IPS-15b (cell line): Measurements from ENCODE around the gene GIGYF1.
"Not testable (repeated sequence)": the region's sequence is repeated elsewhere in the genome, so short reads cannot be mapped to it uniquely, and the experiment has no call there.

Experiments used
- H3K27me3 ChIP-seq: one replicate; pipeline ENCODE4 v1.6.1; 2013; ENCODE audit warnings: low read length; ENCODE audit not compliant: control insufficient read depth, insufficient read depth
- H3K36me3 ChIP-seq: one replicate; pipeline ENCODE4 v1.6.1; 2013; ENCODE audit warnings: low read length; ENCODE audit not compliant: control insufficient read depth, insufficient read depth
- H3K4me1 ChIP-seq: one replicate; pipeline ENCODE4 v1.6.1; 2013; ENCODE audit warnings: mild to moderate bottlenecking, low read length; ENCODE audit not compliant: control insufficient read depth, insufficient read depth
- H3K4me3 ChIP-seq: one replicate; pipeline ENCODE4 v1.5.1; 2013; ENCODE audit warnings: low read depth, low read length
- H3K9ac ChIP-seq: one replicate; pipeline ENCODE4 v1.6.1; 2013; ENCODE audit warnings: low read depth, mild to moderate bottlenecking, low read length
- H3K9me3 ChIP-seq: one replicate; pipeline ENCODE4 v1.6.1; 2013; ENCODE audit warnings: mild to moderate bottlenecking, low read length; ENCODE audit not compliant: control insufficient read depth, insufficient read depth

GIGYF1 gene

DNA sequence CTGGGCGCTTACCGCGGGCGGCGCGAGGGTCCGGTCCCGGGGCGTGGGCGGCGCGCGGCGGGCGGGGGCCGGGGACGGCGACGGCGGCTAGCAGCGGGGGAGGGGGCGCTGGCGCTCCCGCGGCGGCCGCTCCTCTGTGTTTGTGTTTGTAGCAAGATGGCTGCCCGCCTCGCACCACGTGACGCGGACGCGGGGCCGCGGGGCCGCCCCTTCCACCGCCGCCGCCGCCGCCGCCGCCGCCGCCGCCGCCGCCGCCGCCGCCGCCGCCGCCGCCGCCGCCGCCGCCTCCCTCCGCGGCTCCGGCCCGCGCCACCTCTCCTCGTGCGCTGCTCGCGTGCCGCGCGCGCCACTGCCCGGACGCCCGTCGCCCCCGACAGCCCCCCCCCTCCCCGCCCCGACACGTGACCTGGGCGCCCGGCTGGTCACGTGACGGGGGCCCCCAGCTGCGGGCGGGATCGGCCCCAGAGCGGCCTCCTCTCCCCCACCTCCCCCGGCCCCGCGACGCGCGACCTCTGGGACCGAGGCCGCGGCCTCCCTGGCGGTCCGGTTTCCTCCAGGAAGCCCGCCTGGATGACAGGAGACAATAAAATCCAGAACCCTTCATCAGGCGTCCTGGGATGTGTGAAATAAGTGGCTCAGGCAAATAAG is at the start of gene GIGYF1:
Gene GIGYF1, minus strand, starts transcription at position 153 of the 648 bp plus-strand sequence. CDS start 6,012 bp downstream, outside the sequence.
- H3K9ac ChIP-seq = peak within 1 kb of the TSS; percentile 87
- peaks cover 8% of the 10 kb centered on the region for H3K36me3 ChIP-seq
- H3K4me1 ChIP-seq = peaks cover 7% of the 10 kb centered on the region
- H3K4me3 ChIP-seq = peak within 1 kb of the TSS; percentile 94
- H3K9me3 ChIP-seq = no peaks in the 10 kb centered on the region
- H3K27me3 ChIP-seq = no peaks in the 10 kb centered on the region

DNA sequence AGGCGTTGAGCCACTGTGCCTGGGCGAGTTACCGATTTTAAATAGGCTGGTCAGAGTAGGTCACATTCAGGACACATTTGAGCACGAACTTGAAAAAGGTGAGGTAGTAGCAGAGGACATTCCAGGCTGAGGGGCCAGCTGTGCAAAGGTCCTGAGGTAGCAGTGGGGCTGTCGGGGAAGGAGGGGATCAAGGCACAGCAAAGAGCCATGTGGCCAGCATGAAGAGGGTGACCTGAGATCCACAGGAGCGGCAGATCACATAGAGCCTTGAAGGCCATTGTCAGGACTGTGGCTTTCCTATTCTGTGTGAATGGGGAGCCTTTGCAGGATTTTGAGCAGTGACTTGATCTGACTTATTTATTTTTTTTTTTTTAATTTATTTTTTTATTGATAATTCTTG is 45.9 kb upstream of the GIGYF1 start:
- no peak overlapping the region for H3K9ac ChIP-seq
- H3K9me3 ChIP-seq = no peaks in the 10 kb centered on the region
- no peaks in the 10 kb centered on the region for H3K36me3 ChIP-seq
- H3K27me3 ChIP-seq = no peaks in the 10 kb centered on the region
- no peak overlapping the region for H3K4me3 ChIP-seq
- H3K4me1 ChIP-seq = no peaks in the 10 kb centered on the region

- Histone ChIP-seq H3K27me3 (no peaks in the 10 kb centered on the region), H3K9ac (no peak overlapping the region), H3K4me3 (no peak overlapping the region), H3K36me3 (no peaks in the 10 kb centered on the region), H3K4me1 (no peaks in the 10 kb centered on the region), H3K9me3 (no peaks in the 10 kb centered on the region)
Observed at GRCh38 chr7:100736671-100737070, 42.6 kb upstream of the GIGYF1 start.

- H3K4me1 ChIP-seq = no peaks in the 10 kb centered on the region
- no peaks in the 10 kb centered on the region for H3K36me3 ChIP-seq
- no peaks in the 10 kb centered on the region for H3K27me3 ChIP-seq
- H3K9ac ChIP-seq = no peak overlapping the region
- no peak overlapping the region for H3K4me3 ChIP-seq
- no peaks in the 10 kb centered on the region for H3K9me3 ChIP-seq
Observed at GRCh38 chr7:100735730-100736129, 41.7 kb upstream of the GIGYF1 start.

DNA sequence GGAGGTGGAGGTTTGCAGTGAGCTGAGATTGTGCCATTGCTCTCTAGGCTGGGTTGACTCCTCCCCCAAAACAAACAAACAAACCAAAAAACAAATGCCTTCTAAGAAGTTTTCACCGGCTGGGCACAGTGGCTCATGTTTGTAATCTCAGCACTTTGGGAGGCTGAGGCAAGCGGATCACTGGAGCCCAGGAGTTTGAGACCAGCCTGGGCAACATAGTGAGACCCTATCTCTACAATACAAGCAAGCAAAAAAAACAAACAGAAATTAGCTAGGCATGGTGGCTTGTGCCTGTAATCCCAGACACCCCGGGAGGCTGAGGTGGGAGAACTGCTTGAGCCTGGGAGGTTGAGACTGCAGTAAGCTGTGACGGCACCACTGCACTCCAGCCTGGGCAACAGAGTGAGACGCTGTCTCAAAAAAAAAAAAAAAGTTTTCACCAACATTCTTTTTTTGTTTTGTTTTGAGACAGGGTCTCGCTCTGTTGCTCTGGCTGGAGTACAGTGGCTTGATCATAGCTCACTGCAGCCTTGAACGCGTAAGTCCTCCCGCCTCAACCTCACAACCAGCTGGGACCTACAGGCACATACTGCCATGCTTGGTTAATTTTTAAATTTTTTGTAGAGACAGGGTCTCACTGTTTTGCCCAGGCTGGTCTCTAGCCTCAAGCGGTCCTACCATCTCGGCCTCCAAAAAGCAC is 38.0 kb upstream of the GIGYF1 start:
- H3K4me1 ChIP-seq = no peaks in the 10 kb centered on the region
- H3K9me3 ChIP-seq = no peaks in the 10 kb centered on the region
- no peak overlapping the region for H3K9ac ChIP-seq
- H3K36me3 ChIP-seq = no peaks in the 10 kb centered on the region
- H3K27me3 ChIP-seq = no peaks in the 10 kb centered on the region
- no peak overlapping the region for H3K4me3 ChIP-seq

DNA sequence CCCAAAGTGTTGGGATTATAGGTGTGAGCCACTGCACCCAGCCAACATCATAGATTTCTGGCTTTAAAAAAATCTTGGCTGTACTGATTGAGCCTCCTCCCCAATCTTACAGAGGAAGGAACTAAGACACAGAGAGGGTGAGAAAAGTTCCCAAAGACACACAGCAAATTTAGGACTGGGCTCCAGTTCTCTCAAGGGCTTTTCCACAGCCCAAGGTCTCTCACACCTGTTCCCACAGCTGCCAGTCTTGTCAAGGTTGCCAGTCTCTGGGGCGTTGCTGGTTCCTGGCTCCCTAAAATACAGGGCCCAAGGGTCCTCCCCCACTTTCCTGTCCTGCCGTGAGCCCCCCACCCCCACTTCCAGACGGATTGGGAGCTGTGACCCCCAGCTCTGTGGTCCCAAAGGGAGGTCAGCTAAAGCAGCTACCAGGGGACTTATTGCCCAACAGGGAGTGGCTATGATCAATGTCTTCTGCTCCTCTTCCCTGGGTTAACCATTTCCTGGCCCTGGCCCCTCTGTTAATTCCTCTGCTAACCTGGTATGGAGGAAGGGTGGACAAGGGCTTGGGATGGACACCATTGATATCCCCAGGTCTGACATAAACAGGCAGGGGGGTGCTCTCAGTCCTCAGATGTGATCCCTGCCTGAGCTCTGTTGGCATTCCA is 36.2 kb upstream of the GIGYF1 start:
- H3K4me3 ChIP-seq = no peak overlapping the region
- H3K9me3 ChIP-seq = no peaks in the 10 kb centered on the region
- H3K36me3 ChIP-seq = no peaks in the 10 kb centered on the region
- H3K4me1 ChIP-seq = no peaks in the 10 kb centered on the region
- H3K9ac ChIP-seq = no peak overlapping the region
- no peaks in the 10 kb centered on the region for H3K27me3 ChIP-seq

- Histone ChIP-seq H3K9me3 (no peaks in the 10 kb centered on the region), H3K4me3 (no peak overlapping the region), H3K36me3 (no peaks in the 10 kb centered on the region), H3K27me3 (no peaks in the 10 kb centered on the region), H3K4me1 (no peaks in the 10 kb centered on the region), H3K9ac (no peak overlapping the region)
Observed at GRCh38 chr7:100728196-100728595, 34.1 kb upstream of the GIGYF1 start.

GRCh38 chr7:100726996-100727761 is 33.1 kb upstream of the GIGYF1 start:
- no peak overlapping the region for H3K9ac ChIP-seq
- H3K4me1 ChIP-seq = no peaks in the 10 kb centered on the region
- H3K4me3 ChIP-seq = no peak overlapping the region
- no peaks in the 10 kb centered on the region for H3K9me3 ChIP-seq
- H3K27me3 ChIP-seq = no peaks in the 10 kb centered on the region
- H3K36me3 ChIP-seq = no peaks in the 10 kb centered on the region

DNA sequence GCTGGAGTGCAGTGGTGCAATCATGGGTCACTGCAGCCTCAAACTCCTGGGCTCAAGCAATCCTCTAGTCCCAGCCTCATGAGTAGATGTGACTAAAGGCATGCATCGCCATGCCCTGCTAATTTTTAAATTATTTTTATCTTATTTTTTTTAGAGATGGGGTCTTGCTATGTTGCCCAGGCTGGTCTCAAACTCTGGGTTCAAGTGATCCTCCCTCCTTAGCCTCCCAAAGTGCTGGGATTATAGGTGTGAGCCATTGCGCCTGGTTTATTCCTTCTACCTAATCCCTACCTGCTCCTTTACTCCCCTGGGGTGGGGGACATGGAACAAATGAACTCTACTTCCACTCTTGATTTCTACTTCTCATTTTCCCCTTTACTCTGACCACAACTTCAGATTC is 30.3 kb upstream of the GIGYF1 start:
- not testable (repeated sequence) for H3K36me3 ChIP-seq, H3K4me1 ChIP-seq, H3K9me3 ChIP-seq, H3K9ac ChIP-seq, H3K4me3 ChIP-seq
- peaks cover 22% of the 10 kb centered on the region for H3K27me3 ChIP-seq

DNA sequence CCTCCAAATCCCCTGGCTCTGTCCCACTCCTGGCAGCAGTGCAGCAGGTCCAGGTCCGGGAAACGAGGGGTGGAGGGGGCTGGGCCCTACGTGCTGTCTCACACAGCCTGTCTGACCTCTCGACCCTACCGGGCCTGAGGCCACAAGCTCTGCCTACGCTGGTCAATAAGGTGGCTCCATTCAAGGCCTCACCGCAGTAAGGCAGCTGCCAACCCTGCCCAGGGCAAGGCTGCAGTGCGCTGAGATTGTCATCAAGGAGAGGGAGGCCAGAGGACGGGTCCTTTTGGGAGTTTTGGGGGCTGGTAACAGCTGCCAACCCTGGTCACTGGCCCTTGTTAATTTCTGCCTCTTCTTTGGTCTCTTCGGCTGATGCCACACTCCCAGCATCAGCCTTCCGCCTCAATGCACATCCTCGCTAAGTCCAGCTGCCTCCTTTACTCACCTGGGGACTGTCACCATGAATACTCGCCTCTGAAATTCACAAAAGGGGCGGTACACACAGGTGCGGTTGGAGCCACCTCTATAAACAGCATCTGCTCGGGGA is 29.8 kb upstream of the GIGYF1 start:
- no peaks in the 10 kb centered on the region for H3K36me3 ChIP-seq
- no peak overlapping the region for H3K4me3 ChIP-seq
- peaks cover 22% of the 10 kb centered on the region for H3K27me3 ChIP-seq

DNA sequence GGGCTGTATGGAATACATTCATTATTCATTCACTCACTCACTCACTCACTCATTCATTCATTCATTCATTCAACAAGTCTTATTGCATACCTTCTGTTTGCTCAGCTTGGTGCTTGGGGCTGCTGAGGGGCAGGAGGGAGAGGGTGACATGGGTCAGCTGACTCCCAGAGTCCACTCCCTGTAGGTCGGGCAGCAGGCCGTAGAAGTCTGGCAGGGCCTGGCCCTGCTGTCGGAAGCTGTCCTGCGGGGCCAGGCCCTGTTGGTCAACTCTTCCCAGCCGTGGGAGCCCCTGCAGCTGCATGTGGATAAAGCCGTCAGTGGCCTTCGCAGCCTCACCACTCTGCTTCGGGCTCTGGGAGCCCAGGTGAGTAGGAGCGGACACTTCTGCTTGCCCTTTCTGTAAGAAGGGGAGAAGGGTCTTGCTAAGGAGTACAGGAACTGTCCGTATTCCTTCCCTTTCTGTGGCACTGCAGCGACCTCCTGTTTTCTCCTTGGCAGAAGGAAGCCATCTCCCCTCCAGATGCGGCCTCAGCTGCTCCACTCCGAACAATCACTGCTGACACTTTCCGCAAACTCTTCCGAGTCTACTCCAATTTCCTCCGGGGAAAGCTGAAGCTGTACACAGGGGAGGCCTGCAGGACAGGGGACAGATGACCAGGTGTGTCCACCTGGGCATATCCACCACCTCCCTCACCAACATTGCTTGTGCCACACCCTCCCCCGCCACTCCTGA is 28.6 kb upstream of the GIGYF1 start:
- no peaks in the 10 kb centered on the region for H3K9me3 ChIP-seq
- no peaks in the 10 kb centered on the region for H3K36me3 ChIP-seq
- peaks cover 22% of the 10 kb centered on the region for H3K27me3 ChIP-seq
- no peaks in the 10 kb centered on the region for H3K4me1 ChIP-seq
- H3K4me3 ChIP-seq = no peak overlapping the region
- no peak overlapping the region for H3K9ac ChIP-seq

More for the DNA sequence above, 29.8 kb upstream of the GIGYF1 start:
- Histone ChIP-seq H3K4me1 (no peaks in the 10 kb centered on the region), H3K9me3 (no peaks in the 10 kb centered on the region), H3K9ac (no peak overlapping the region)
